Endometrium (tissue), 2 donors: ENCODE measurements around the gene SLC16A8.
"Not testable (repeated sequence)": the region's sequence is repeated elsewhere in the genome, so short reads cannot be mapped to it uniquely, and the experiment has no call there.

Experiments
- FAIRE-seq: peaks from 2 replicates; lab custom pipeline; 2012; peaks lifted over from hg19 to GRCh38; lab: Jason Lieb, UNC
- donor health status: control.
- donor health status: control.

SLC16A8 gene

DNA sequence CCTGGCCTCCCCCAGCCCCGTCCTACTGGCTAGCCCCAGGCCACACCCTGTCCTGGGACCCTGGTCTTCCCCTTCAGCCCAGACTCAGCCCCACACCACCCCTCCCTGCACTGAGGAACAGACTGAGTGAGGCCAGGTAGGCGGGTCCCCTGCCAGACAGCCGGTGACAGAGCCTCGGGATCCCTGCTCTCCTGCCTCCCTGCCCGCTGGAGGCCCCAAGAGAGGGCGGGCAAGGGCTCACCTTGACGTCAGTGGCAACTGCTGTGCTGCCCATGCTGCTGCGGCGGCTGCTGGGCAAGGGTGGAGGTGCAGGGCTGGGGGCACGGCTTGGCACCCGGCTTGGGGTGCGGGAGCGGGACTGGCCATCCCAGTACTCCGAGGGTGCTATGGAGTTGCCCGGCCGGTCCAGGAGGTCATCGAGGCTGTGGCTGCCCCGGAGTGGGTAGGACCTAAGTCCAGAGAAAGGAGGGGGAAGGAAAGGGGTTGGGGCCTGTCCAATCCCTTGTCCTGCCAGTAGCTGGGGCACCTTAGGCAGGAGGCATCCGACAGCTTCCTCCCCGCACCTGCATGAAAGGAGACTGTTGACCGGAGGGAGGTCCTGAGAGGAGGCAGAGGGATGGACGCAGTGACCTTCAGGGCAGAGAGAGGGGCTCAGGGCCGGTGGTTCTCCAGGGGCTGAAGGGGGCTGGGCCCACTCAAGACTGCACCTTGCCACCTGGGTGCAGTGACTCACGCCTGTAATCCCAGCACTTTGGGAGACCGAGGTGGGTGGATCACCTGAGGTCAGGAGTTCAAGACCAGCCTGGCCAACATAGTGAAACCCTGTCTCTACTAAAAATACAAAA is 2.2 kb upstream of the SLC16A8 start:
- FAIRE-seq: no peak

GRCh38 chr22:38085501-38085900 is 1.5 kb upstream of the SLC16A8 start:
- no peak for FAIRE-seq

DNA sequence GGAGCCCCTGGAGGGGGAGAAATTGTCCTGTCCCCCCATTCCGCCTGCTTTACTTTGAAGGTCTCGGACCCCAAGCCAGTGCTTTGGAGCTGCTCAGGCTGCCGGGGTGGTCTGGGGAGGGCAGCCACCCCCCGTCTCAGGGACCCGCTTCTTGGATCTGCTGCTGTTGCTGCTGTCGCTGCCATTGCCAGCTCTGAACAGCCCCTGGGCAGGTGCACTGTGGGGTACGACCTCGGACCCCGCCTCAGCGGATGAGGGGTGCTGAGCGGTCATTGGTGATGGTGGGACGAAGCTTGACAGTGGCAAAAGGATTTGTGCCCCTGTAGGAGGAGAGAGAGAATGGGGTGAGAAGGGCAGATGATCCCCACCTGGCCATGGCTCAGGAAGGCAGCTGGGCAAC is 1.1 kb upstream of the SLC16A8 start:
- no peak for FAIRE-seq

DNA sequence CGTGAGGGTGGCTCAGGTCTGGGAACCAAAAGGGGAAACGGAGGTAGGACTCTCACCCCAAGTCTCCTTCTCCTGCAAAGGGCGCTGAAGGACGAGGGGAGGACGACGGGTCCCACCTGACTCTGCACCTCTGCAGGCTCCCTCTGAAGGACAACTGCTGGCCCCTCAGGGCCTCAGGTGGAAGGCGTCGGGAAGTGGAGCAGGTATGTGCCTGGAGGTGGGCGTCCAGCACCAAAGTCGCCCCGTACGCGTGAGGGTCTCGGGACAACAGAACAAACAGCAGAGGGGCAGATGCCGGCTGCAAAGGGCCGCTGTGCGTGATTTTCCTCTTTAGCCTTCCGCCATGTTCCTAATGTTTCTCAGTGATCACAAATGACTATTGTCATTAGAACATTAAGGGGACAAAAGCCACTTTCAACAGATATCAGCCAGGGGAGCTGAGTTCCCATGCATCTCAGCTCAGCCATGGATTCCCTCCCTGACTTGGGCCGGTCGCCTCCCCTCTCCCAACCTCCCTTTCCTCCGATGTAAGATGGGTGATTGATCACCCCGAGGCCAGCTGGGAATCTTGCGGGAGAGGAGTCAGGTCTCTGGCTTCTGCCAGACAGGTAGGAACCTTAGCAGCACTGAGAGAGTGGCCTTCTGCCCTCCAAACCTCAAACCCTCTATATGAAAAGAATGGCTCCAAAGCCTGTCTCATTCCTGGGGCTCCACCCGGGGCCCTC is 836 bp downstream of the SLC16A8 start:
- FAIRE-seq: no peak

- FAIRE-seq: no peak
These were observed 1.8 kb downstream of the SLC16A8 start for GRCh38 chr22:38081941-38082828.

- FAIRE-seq: no peak
These were observed 2.4 kb downstream of the SLC16A8 start for GRCh38 chr22:38081636-38081940.

GRCh38 chr22:38080850-38081635 is 2.9 kb downstream of the SLC16A8 start:
- no peak for FAIRE-seq

- FAIRE-seq: no peak
These were observed 3.5 kb downstream of the SLC16A8 start for GRCh38 chr22:38080474-38080849.

GRCh38 chr22:38079804-38080203 is 4.2 kb downstream of the SLC16A8 start:
- FAIRE-seq: no peak

GRCh38 chr22:38079208-38079607 is 4.8 kb downstream of the SLC16A8 start:
- FAIRE-seq: not testable (repeated sequence)

DNA sequence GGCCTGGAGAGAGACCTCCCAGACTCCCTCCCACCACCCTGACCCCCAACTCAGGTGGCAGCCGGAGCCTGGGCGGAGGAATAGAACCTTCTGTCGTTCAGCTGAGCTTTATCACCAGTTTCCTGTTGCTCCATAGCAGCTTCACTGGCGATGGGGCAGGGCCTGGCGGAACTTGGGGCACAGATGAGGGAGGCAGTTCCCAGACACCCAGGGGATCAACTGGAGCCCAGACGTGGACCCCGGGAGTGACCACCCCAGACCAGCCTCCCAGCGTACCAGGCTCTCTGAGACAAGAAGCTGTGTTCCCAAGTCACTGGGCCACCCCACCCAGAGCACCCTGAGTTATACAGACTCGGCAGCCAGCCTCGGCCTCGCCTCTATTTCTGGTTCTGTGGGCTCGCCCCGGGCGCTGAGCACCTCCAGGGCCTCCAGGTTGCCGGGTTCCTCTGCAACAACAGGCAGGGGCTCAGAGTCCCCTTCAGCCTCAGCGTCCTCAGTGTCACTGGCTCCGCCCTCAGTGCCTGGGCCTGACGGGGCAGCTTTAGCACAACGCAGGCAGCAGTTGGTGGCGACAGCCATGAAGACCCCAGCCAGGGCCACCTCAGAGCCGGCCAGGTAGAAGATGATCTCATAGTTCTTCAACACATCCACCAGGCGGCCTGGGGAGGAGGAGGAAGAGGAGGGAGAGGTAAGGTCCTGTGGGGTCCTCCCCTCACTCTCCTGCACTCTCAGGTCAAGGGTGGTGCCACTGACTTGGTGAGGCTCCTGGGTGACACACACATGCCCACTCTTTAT is 5.7 kb downstream of the SLC16A8 start:
- FAIRE-seq: no peak

- no peak for FAIRE-seq
These were observed 6.4 kb downstream of the SLC16A8 start for GRCh38 chr22:38077595-38077994.

DNA sequence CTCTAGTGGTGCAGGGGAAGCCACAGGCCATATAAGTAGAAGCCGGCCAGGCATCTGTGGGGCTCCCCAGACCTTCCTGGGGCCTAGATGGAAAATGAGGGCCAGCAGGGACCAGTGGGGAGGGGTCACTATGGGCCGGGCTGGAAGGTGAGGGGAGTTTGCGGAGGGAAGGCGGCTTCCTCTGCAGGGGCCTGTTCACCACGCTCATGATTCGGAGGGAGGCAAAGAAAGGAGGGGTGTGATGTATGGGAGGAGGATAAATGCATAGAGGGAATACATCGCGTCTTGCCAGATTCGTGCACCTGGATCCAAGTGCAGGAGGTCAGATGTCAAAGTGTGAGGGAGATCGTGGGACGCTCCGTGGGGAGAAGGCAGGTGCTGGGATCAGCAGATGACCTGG is 6.9 kb downstream of the SLC16A8 start:
- FAIRE-seq: no peak

- no peak for FAIRE-seq
These were observed 8.0 kb downstream of the SLC16A8 start for GRCh38 chr22:38075961-38076360.

DNA sequence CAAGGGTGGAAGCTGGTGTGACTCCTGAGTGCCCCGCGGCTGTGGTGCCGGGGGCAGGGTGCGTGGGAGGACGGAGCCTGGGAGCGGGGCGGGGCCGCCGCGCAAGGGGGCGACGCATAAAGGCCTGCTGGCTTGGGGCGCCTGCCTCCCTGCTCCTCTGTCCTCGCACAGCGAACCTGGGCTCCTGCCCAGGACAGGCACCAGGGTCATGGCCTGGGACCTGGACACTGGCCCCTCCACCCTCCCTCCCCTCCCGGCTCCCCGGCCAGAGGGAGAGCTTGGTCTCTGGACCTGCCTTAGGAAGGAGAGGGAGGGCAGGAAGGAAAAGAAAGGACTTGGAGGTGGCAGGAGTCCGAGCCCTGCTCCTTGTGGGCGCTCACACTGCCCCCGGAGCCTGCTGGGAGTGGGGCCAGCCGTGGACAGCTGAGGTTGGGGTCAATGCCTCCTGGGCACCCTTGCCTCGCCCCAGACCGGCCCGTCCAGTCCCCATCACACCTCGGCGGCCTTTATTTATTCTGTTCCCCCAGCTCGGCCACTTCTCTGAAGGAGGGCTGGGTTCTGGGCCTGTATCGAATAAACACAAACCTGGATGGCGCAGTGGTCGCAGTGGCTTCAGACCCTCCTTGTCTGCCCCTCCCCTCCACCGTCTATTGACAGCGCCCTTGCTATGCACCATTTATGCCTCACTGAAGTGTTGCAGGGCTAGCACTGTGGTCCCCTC is 8.7 kb downstream of the SLC16A8 start:
- FAIRE-seq: no peak

DNA sequence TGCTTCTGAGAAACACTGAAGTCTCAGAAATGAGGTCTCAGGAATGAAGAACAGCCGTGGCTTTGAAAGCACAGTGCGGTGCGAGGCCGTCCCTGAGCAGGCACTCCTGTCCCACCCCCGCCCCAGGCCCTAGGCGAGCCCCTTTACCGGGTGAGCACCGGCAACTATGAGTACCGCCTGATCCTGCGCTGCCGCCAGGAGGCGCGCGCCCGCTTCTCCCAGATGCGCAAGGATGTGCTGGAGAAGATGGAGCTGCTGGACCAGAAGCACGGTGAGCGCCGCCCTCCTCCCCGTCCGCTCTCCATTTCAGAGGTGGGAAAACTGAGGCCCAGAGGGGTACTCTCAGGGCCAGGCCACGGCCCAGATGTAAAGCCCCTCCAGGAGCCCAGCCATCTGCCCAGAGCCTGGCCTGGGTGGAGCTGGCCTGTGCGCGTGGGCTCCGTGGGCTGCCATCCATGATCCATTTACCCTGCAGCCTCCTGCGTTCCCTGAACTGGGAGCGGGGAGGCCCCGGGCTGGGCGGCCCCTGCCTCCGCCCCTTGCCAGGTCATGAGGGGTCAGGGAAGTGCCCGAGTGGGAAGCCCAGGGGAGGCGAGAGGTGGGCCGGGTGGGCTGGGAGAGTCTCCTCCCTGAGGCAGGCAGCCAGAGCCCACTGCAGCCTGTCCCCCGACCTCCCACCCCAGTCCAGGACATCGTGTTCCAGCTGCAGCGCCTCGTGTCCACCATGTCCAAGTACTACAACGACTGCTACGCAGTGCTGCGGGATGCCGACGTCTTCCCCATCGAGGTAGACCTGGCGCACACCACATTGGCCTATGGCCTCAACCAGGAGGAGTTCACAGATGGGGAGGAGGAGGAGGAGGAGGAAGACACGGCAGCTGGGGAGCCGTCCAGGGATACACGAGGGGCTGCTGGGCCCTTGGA is 9.5 kb downstream of the SLC16A8 start:
- FAIRE-seq: no peak

- FAIRE-seq: no peak
These were observed 10.5 kb downstream of the SLC16A8 start for GRCh38 chr22:38073150-38074130.
